Mucosa of descending colon (tissue), 3 donors: ENCODE results near the gene CLIC3. TPM values are rescaled to one million over a fixed set of nuclear protein-coding genes. Genes with fewer than 3 reads are reported as not detected.

Experiments
- ATAC-seq: fragments of 200-7000 bp; cut with Tn5 transposase; one replicate; pipeline ENCODE4 v1.9.1; 2020; ENCODE audit warnings: mild to moderate bottlenecking, moderate library complexity
- DNase-seq, 3 donors: peaks; one replicate each; pipeline ENCODE4 v3.0.0-alpha.2; 2020
- H3K36me3 ChIP-seq: fragments of 200-600 bp; one replicate; pipeline ENCODE4 v1.8.0; 2021; ENCODE audit warnings: low read depth, mild to moderate bottlenecking
- H3K4me1 ChIP-seq: fragments of 200-600 bp; one replicate; pipeline ENCODE4 v1.8.0; 2021; ENCODE audit warnings: low read depth, mild to moderate bottlenecking
- H3K4me3 ChIP-seq: fragments of 200-600 bp; one replicate; pipeline ENCODE4 v1.8.0; 2021; ENCODE audit warnings: mild to moderate bottlenecking
- H3K9me3 ChIP-seq: fragments of 200-600 bp; one replicate; pipeline ENCODE4 v1.8.0; 2021; ENCODE audit warnings: mild to moderate bottlenecking
- intact Hi-C, 2 donors: fragments of 100-400 bp; cut with DNase I in 1 of 2; cut with micrococcal nuclease in 1 of 2; formaldehyde crosslinking; loops; one replicate each; pipeline versions ENCODE4 v1.11.0 to v1.11.1; 2022; cut with DNase I, micrococcal nuclease
- total RNA-seq, 3 donors: library from RNA; stranded (reverse); fragmentation: NEBNext Ultra II Directional in 2 of 3; extraction: Animal tissue kit (Norgen Biotek cat#: 25700) in 2 of 3; gene quantifications; one replicate each; pipeline versions ENCODE4 v1.2.1 to v1.2.4, GENCODE V29; 2021 to 2023
- TF ChIP-seq, protein P1 (sequence below): fragments of 200-600 bp; IDR thresholded peaks from one replicate; pipeline ENCODE4 v1.8.0; 2022; ENCODE audit warnings: antibody characterized with exemption, mild to moderate bottlenecking
- donor health status: DM: no; HTN: no; CAD: no; lungs with moderate emphysema.
- donor health status: DM: no; HTN: no; CAD: no.
- donor health status: DM: no; HTN: yes; CAD: no.

CLIC3 gene
- total RNA-seq, 3 donors from 2014 or later, result 0.82 to 1.9 (median 0.99) TPM

- TF ChIP-seq, protein P1, sequence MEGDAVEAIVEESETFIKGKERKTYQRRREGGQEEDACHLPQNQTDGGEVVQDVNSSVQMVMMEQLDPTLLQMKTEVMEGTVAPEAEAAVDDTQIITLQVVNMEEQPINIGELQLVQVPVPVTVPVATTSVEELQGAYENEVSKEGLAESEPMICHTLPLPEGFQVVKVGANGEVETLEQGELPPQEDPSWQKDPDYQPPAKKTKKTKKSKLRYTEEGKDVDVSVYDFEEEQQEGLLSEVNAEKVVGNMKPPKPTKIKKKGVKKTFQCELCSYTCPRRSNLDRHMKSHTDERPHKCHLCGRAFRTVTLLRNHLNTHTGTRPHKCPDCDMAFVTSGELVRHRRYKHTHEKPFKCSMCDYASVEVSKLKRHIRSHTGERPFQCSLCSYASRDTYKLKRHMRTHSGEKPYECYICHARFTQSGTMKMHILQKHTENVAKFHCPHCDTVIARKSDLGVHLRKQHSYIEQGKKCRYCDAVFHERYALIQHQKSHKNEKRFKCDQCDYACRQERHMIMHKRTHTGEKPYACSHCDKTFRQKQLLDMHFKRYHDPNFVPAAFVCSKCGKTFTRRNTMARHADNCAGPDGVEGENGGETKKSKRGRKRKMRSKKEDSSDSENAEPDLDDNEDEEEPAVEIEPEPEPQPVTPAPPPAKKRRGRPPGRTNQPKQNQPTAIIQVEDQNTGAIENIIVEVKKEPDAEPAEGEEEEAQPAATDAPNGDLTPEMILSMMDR, result no peak
- H3K4me1 ChIP-seq, result peaks cover 13% of the 10 kb centered on the region
- no peak for ATAC-seq
- DNase-seq, result no peak
- no peaks in the 10 kb centered on the region for H3K9me3 ChIP-seq
- H3K4me3 ChIP-seq, result no peak overlapping the region
- intact Hi-C loops, result no loop called here
- H3K36me3 ChIP-seq, result no peaks in the 10 kb centered on the region
Observed at GRCh38 chr9:136988872-136989271, 7.5 kb downstream of the CLIC3 start.

DNA sequence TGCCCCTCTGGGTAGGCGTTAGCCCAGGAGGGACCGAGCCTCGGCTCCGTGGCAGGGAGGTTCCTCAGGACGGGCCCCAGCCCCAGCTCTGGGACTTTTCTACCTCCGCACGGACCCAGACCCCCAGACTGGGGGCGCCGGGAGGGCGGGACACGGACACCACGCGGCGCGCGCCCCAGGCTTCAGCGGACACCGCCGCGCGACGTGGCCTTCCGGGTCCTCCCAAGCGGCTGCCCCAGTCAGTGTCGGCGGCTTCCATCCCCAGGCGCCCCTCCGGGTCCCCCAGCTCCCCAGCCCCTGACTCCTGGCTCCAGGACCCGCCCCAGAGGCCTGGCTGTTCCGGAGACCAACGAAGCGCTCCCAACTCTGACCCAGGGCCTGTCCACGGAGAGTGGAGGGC, 10.5 kb downstream of the CLIC3 start:
- no peaks in the 10 kb centered on the region for H3K36me3 ChIP-seq
- H3K9me3 ChIP-seq, result no peaks in the 10 kb centered on the region
- TF ChIP-seq, protein P1, result no peak
- intact Hi-C loops, result no loop called here
- no peak overlapping the region for H3K4me3 ChIP-seq
- no peaks in the 10 kb centered on the region for H3K4me1 ChIP-seq
- ATAC-seq, result no peak
- no peak for DNase-seq

DNA sequence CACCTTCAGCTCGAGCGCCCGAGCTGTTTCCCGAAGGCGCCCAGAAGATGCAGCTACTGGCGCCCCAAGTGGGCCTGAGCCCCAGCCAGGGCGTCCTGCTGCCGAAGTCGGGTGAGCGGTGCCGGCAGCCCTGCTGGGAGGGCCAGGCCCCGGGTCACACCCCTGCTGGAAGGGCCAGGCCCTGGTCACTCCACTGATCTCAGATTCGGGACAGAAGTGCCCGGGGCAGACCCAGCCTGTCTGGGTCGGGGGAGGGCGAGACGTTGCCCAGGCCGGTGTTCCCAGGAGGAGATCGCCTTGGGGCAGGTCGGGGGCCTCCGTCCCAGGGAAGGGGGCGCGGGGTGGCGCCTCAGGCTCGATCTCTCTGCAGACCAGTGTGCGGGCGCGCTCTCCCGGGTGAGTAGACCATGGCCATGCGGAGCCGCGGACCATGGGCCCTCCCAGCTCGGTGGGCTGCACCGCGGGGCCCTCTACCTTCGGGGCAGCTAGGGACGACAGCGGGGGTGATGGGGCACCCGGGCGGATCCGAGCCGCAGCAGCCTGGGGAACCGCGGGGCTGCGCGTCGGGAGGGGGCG, 11.3 kb downstream of the CLIC3 start:
- intact Hi-C loops, result no loop called here
- Histone ChIP-seq H3K36me3 (no peaks in the 10 kb centered on the region), H3K4me1 (no peaks in the 10 kb centered on the region), H3K4me3 (no peak overlapping the region), H3K9me3 (no peaks in the 10 kb centered on the region)
- TF ChIP-seq, protein P1, result no peak
- ATAC-seq, result peak; percentile 5
- DNase-seq, result no peak

DNA sequence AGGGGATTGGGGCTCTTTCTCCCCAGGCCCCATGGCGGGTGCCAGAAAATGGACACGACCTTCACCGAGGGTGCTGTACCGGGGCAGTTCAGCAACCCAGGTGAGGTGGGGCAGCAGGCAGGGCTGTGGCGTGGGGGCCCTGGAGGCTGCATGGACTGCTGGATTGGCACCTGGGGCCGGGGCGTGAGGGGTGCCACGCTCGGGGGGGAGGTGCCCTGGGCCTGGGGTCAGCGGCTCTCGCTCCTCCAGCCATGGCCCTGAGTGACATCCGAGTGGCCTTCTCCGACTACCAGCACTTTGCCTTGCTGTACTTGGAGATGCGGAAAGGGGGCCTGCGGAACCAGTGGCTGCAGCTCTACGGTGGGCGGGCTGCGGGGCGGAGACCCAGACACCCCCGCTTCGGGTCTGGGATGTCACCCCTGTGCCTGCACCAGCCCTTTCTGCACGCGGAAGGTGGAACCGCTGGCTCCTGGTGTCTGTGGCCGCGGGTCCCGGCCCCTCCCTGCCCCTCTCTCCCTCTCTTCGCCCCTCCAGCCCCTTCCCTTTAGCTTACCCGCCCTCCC, 11.8 kb downstream of the CLIC3 start:
- H3K4me3 ChIP-seq, result no peak overlapping the region
- no peaks in the 10 kb centered on the region for H3K9me3 ChIP-seq
- intact Hi-C loops, result no loop called here
- no peak for DNase-seq
- no peaks in the 10 kb centered on the region for H3K4me1 ChIP-seq
- no peaks in the 10 kb centered on the region for H3K36me3 ChIP-seq
- no peak for ATAC-seq
- TF ChIP-seq, protein P1, result no peak

- DNase-seq (no peak), ATAC-seq (no peak)
- Histone ChIP-seq H3K4me3 (no peak overlapping the region), H3K9me3 (no peaks in the 10 kb centered on the region), H3K4me1 (no peaks in the 10 kb centered on the region), H3K36me3 (no peaks in the 10 kb centered on the region)
- intact Hi-C loops, result no loop called here
- TF ChIP-seq, protein P1, result no peak
Observed at GRCh38 chr9:136983656-136984314, 12.6 kb downstream of the CLIC3 start.
